H1 (cell line): ENCODE data around the gene LHX5. TPM values are rescaled to one million over a fixed set of nuclear protein-coding genes. Genes with fewer than 3 reads are reported as not detected.

Source experiments
- POU5F1 ChIP-seq: IDR thresholded peaks from 2 replicates; pipeline ENCODE4 v1.6.1; 2011; ENCODE audit warnings: low read depth, mild to moderate bottlenecking, low read length, moderate library complexity
- SIX5 ChIP-seq: IDR thresholded peaks from 2 replicates; pipeline ENCODE4 v1.6.1; 2011; ENCODE audit warnings: mild to moderate bottlenecking, low read depth, low read length
- TAF1 ChIP-seq: IDR thresholded peaks from 2 replicates; pipeline ENCODE4 v1.6.1; 2011; ENCODE audit warnings: mild to moderate bottlenecking, low read depth, low read length
- polyA plus RNA-seq, 7 experiments: library from polyadenylated mRNA; depleted of rRNA in 3 of 7; stranded (reverse) in 5 of 7; unstranded in 2 of 7; fragments of >200 nt in 5 of 7; fragments of 200-250 nt in 2 of 7; gene quantifications; 1 replicate in 5 of 7; 2 replicates in 1 of 7; 4 replicates in 1 of 7; pipeline versions ENCODE4 v1.2.1 to v1.2.3, GENCODE V29; 2011 to 2013; ENCODE audit warnings: missing spikeins in 2 of 7, mixed read lengths in 2 of 7
- total RNA-seq: library from RNA; stranded (reverse); fragmentation: NEBNext Ultra II Directional; extraction: Animal tissue kit (Norgen Biotek cat#: 25700); gene quantifications from 2 replicates; pipeline ENCODE4 v1.2.1, GENCODE V29; 2021
- TF ChIP-seq, protein P1 (sequence below): fragments of 300-600 bp; sonication (generic); IDR thresholded peaks from 2 replicates; pipeline ENCODE4 v1.7.1; 2012; ENCODE audit warnings: low read length, moderate library complexity, mild to moderate bottlenecking, inconsistent platforms; ENCODE audit not compliant: insufficient replicate concordance

The LHX5 gene
- total and polyA plus RNA-seq, 2 of the 8 experiments (the other 6 are each of a cell fraction or from before 2014, with no cell fraction given), result 0.47 to 1.1 TPM

DNA sequence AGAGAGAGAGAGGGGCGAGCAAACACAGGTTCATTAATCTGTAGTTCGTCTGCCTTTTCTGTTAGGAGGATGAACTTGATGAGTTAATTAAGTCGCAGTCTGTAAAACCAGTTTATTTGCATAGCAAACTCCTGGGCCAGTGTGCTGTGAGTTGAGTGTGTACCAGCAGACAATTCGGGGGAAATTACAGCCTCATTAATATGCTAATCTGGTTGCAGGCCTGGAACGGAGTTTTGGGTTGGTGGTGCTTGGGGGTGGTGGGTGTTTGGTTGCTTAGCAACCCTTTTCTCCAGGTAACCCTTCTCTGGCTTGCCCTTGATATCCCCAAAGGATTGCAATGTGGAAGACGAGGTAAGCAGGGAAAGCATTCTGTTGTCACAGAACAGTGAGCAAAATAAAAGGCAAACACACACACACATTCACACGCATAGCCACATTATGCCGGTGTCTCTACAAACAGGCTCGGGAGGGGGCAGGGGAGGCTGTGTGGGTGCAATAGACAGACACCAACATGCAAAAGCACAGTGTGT lies 29.2 kb upstream of the LHX5 start (continued):
- TF ChIP-seq, protein P1, sequence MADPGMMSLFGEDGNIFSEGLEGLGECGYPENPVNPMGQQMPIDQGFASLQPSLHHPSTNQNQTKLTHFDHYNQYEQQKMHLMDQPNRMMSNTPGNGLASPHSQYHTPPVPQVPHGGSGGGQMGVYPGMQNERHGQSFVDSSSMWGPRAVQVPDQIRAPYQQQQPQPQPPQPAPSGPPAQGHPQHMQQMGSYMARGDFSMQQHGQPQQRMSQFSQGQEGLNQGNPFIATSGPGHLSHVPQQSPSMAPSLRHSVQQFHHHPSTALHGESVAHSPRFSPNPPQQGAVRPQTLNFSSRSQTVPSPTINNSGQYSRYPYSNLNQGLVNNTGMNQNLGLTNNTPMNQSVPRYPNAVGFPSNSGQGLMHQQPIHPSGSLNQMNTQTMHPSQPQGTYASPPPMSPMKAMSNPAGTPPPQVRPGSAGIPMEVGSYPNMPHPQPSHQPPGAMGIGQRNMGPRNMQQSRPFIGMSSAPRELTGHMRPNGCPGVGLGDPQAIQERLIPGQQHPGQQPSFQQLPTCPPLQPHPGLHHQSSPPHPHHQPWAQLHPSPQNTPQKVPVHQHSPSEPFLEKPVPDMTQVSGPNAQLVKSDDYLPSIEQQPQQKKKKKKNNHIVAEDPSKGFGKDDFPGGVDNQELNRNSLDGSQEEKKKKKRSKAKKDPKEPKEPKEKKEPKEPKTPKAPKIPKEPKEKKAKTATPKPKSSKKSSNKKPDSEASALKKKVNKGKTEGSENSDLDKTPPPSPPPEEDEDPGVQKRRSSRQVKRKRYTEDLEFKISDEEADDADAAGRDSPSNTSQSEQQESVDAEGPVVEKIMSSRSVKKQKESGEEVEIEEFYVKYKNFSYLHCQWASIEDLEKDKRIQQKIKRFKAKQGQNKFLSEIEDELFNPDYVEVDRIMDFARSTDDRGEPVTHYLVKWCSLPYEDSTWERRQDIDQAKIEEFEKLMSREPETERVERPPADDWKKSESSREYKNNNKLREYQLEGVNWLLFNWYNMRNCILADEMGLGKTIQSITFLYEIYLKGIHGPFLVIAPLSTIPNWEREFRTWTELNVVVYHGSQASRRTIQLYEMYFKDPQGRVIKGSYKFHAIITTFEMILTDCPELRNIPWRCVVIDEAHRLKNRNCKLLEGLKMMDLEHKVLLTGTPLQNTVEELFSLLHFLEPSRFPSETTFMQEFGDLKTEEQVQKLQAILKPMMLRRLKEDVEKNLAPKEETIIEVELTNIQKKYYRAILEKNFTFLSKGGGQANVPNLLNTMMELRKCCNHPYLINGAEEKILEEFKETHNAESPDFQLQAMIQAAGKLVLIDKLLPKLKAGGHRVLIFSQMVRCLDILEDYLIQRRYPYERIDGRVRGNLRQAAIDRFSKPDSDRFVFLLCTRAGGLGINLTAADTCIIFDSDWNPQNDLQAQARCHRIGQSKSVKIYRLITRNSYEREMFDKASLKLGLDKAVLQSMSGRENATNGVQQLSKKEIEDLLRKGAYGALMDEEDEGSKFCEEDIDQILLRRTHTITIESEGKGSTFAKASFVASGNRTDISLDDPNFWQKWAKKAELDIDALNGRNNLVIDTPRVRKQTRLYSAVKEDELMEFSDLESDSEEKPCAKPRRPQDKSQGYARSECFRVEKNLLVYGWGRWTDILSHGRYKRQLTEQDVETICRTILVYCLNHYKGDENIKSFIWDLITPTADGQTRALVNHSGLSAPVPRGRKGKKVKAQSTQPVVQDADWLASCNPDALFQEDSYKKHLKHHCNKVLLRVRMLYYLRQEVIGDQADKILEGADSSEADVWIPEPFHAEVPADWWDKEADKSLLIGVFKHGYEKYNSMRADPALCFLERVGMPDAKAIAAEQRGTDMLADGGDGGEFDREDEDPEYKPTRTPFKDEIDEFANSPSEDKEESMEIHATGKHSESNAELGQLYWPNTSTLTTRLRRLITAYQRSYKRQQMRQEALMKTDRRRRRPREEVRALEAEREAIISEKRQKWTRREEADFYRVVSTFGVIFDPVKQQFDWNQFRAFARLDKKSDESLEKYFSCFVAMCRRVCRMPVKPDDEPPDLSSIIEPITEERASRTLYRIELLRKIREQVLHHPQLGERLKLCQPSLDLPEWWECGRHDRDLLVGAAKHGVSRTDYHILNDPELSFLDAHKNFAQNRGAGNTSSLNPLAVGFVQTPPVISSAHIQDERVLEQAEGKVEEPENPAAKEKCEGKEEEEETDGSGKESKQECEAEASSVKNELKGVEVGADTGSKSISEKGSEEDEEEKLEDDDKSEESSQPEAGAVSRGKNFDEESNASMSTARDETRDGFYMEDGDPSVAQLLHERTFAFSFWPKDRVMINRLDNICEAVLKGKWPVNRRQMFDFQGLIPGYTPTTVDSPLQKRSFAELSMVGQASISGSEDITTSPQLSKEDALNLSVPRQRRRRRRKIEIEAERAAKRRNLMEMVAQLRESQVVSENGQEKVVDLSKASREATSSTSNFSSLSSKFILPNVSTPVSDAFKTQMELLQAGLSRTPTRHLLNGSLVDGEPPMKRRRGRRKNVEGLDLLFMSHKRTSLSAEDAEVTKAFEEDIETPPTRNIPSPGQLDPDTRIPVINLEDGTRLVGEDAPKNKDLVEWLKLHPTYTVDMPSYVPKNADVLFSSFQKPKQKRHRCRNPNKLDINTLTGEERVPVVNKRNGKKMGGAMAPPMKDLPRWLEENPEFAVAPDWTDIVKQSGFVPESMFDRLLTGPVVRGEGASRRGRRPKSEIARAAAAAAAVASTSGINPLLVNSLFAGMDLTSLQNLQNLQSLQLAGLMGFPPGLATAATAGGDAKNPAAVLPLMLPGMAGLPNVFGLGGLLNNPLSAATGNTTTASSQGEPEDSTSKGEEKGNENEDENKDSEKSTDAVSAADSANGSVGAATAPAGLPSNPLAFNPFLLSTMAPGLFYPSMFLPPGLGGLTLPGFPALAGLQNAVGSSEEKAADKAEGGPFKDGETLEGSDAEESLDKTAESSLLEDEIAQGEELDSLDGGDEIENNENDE, result no peak
- TF ChIP-seq TAF1 (0 out of 2 replicates have a peak, but pooled peaks have one; percentile 16), SIX5 (no peak), POU5F1 (0 out of 2 replicates have a peak, but pooled peaks have one; percentile 18)
